Fibroblast of lung (primary cell): ENCODE measurements around the gene TMEM256. TPM values are rescaled to one million over a fixed set of nuclear protein-coding genes. Genes with fewer than 3 reads are reported as not detected.
"Not testable (repeated sequence)": the region's sequence is repeated elsewhere in the genome, so short reads cannot be mapped to it uniquely, and the experiment has no call there.

ENCODE experiments used
- DNase-seq, 2 donors: peaks; one replicate each; pipeline versions ENCODE4 v3.0.0 to v3.0.0-alpha.2; 2010; ENCODE audit warnings: low read depth in 2 of 2
- H2AFZ ChIP-seq: 2 replicates; pipeline ENCODE4 v1.5.1; 2012; ENCODE audit warnings: low read length, control low read depth, inconsistent platforms
- H3K27ac ChIP-seq: 2 replicates; pipeline ENCODE4 v1.5.1; 2011; ENCODE audit warnings: low read length, control low read depth; ENCODE audit not compliant: insufficient read depth
- H3K27me3 ChIP-seq: 2 replicates; pipeline ENCODE4 v1.5.1; 2011; ENCODE audit warnings: mild to moderate bottlenecking, low read length; ENCODE audit not compliant: control insufficient read depth, insufficient read depth
- H3K36me3 ChIP-seq: 2 replicates; pipeline ENCODE4 v1.5.1; 2011; ENCODE audit warnings: low read length; ENCODE audit not compliant: control insufficient read depth, insufficient read depth
- H3K4me1 ChIP-seq: 2 replicates; pipeline ENCODE4 v1.5.1; 2011; ENCODE audit warnings: low read length; ENCODE audit not compliant: control insufficient read depth, insufficient read depth; ENCODE audit errors: extremely low read depth
- H3K4me2 ChIP-seq: 2 replicates; pipeline ENCODE4 v1.5.1; 2011; ENCODE audit warnings: low read length, control low read depth; ENCODE audit not compliant: insufficient read depth; ENCODE audit errors: extremely low read depth
- H3K4me3 ChIP-seq, 4 experiments: fragments of 200-600 bp in 1 of 4; sonication (generic) in 1 of 4; replicated peaks in 1 of 4; 2 replicates each; pipeline ENCODE4 v1.5.1; 2011 to 2016; ENCODE audit warnings: low read length in 4 of 4, low read depth in 3 of 4, mild to moderate bottlenecking in 3 of 4, control low read depth in 2 of 4, inconsistent platforms in 1 of 4, mixed read lengths in 1 of 4; ENCODE audit not compliant: insufficient read depth in 1 of 4; ENCODE audit errors: control extremely low read depth in 1 of 4
- H3K79me2 ChIP-seq: 2 replicates; pipeline ENCODE4 v1.5.1; 2012; ENCODE audit warnings: mild to moderate bottlenecking, low read length, inconsistent platforms; ENCODE audit not compliant: control insufficient read depth, insufficient read depth
- H3K9ac ChIP-seq: 2 replicates; pipeline ENCODE4 v1.5.1; 2011; ENCODE audit warnings: mild to moderate bottlenecking, low read length, control low read depth; ENCODE audit not compliant: insufficient read depth
- H3K9me3 ChIP-seq: 2 replicates; pipeline ENCODE4 v1.5.1; 2012; ENCODE audit warnings: low read depth, low read length; ENCODE audit not compliant: control insufficient read depth, insufficient read depth
- H4K20me1 ChIP-seq: 2 replicates; pipeline ENCODE4 v1.5.1; 2011; ENCODE audit warnings: low read length; ENCODE audit not compliant: control insufficient read depth, insufficient read depth; ENCODE audit errors: extremely low read depth
- EZH2 ChIP-seq: IDR thresholded peaks from 2 replicates; pipeline ENCODE4 v1.5.1; 2012; ENCODE audit warnings: low read length, control low read depth, mild to moderate bottlenecking; ENCODE audit errors: missing control alignments
- polyA plus RNA-seq, 2 donors: library from polyadenylated mRNA; depleted of rRNA in 1 of 2; stranded (reverse) in 1 of 2; unstranded in 1 of 2; fragments of >200 nt; gene quantifications; 2 replicates each; pipeline ENCODE4 v1.2.1, GENCODE V29; 2011 to 2012; ENCODE audit warnings: missing spikeins in 1 of 2
- total RNA-seq: library from RNA; depleted of rRNA; stranded (reverse); fragments of >200 nt; gene quantifications from 2 replicates; pipeline ENCODE4 v1.2.1, GENCODE V29; 2014
- TF ChIP-seq, protein P1 (sequence below), 2 donors: IDR thresholded peaks in 1 of 2; conservative IDR thresholded peaks in 1 of 2; 1 replicate in 1 of 2; 2 replicates in 1 of 2; pipeline ENCODE4 v1.5.1; 2011 to 2012; ENCODE audit warnings: low read length in 2 of 2, control low read depth in 1 of 2, inconsistent platforms in 1 of 2, low read depth in 1 of 2, mild to moderate bottlenecking in 1 of 2

TMEM256 gene
- total and polyA plus RNA-seq, 2 donors (not counting 1 experiment from before 2014, with no cell fraction given) = 59.1 to 206 TPM

DNA sequence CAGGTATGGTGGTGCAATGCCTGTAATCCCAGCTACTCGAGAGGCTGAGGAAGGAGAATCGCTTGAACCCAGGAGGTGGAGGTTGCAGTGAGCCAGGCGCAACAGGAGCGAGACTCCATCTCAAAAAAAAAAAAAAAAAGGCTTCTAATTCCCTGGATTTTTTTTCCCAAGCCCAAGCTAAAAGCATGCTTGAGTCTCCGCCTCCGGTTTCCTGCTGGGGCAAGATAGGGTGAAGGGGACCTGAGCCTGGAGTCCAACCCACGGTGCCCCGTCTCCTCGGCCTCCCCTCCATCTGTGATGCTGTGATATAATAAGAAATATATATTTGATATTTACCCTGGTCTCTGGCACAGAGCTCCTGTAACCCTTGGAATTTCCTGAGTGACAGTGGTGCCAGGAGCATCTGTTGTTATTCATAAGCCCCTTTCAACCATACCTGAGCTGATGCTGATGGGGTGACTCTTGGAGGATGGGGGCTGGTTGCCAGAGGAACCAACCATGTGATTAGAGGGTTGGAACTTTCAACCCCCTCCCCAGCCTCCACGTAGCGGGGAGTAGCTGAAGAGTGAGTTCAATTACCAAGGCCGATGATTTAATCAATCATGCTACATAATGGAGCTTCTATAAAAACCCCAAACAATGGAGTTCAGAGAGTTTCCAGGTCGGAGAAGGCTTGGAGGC, 35.8 kb downstream of the TMEM256 start:
- H3K27ac ChIP-seq = no peak overlapping the region
- H3K4me3 ChIP-seq = no peak overlapping the region
- no peak for DNase-seq
- no peaks in the 10 kb centered on the region for H3K36me3 ChIP-seq
- no peaks in the 10 kb centered on the region for H4K20me1 ChIP-seq
- no peak overlapping the region for H3K4me2 ChIP-seq
- TF ChIP-seq EZH2 = no peak
- TF ChIP-seq, protein P1, sequence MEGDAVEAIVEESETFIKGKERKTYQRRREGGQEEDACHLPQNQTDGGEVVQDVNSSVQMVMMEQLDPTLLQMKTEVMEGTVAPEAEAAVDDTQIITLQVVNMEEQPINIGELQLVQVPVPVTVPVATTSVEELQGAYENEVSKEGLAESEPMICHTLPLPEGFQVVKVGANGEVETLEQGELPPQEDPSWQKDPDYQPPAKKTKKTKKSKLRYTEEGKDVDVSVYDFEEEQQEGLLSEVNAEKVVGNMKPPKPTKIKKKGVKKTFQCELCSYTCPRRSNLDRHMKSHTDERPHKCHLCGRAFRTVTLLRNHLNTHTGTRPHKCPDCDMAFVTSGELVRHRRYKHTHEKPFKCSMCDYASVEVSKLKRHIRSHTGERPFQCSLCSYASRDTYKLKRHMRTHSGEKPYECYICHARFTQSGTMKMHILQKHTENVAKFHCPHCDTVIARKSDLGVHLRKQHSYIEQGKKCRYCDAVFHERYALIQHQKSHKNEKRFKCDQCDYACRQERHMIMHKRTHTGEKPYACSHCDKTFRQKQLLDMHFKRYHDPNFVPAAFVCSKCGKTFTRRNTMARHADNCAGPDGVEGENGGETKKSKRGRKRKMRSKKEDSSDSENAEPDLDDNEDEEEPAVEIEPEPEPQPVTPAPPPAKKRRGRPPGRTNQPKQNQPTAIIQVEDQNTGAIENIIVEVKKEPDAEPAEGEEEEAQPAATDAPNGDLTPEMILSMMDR (conservative IDR thresholded peaks at IDR 0.05 in 1 of 2, IDR thresholded peaks at IDR 0.05 in 1 of 2; ENCODE audit: low read depth in 1 of 2, low read length in 2 of 2) = no peak
- no peaks in the 10 kb centered on the region for H3K9me3 ChIP-seq
- no peak overlapping the region for H2AFZ ChIP-seq
- H3K9ac ChIP-seq = no peak overlapping the region
- peaks cover 8% of the 10 kb centered on the region for H3K27me3 ChIP-seq
- no peaks in the 10 kb centered on the region for H3K4me1 ChIP-seq
- H3K79me2 ChIP-seq = no peaks in the 10 kb centered on the region

DNA sequence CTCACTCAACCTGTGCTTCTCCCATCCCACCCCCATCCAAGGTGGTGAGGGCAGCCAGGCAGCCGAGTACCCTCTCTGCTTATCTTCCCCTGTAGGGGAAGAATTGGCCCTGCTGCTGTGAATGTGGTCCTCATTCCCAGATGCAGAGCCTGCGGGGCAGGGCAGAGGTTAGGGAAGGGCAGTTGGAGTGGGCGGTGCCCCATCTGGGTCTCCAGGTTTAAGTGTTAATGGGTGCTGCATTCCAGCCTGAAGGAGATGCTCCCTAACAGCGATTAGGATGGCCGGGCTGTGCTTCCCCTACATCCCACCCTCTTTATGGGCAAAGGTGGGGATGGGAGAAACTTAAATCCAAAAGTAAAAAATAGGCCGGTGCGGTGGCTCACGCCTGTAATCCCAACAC, 36.8 kb downstream of the TMEM256 start:
- no peak for TF ChIP-seq EZH2
- TF ChIP-seq, protein P1 (conservative IDR thresholded peaks at IDR 0.05 in 1 of 2, IDR thresholded peaks at IDR 0.05 in 1 of 2; ENCODE audit: low read depth in 1 of 2, low read length in 2 of 2) = no peak
- Histone ChIP-seq H3K36me3 (no peaks in the 10 kb centered on the region), H4K20me1 (no peaks in the 10 kb centered on the region), H3K4me2 (no peak overlapping the region), H2AFZ (no peak overlapping the region), H3K27ac (no peak overlapping the region), H3K9me3 (no peaks in the 10 kb centered on the region), H3K79me2 (no peaks in the 10 kb centered on the region), H3K4me3 (no peak overlapping the region), H3K27me3 (peaks cover 8% of the 10 kb centered on the region), H3K9ac (no peak overlapping the region), H3K4me1 (no peaks in the 10 kb centered on the region)
- DNase-seq = no peak

DNA sequence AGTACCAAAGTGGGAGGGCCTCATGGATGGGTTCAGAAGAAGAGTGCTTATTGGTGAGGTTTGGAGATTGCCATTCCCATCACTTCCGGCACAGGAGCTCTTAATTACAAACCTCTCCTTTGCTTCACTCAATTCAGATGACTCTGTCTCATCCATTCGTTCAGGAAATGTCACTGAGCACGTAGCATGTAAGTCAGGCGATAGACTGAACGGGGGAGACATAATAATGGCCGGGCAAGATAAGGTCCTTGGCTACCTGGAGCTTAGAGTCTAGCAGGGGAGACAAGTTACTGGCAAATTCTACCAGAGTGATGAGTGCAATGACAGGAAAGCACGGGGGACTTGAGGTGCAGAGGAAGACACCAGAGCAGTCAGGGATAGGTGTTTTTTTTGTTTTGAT, 37.9 kb downstream of the TMEM256 start:
- DNase-seq, H3K9ac ChIP-seq, H3K4me1 ChIP-seq, H3K27me3 ChIP-seq, H3K27ac ChIP-seq, H4K20me1 ChIP-seq, H2AFZ ChIP-seq, H3K4me2 ChIP-seq, H3K79me2 ChIP-seq, H3K4me3 ChIP-seq, H3K9me3 ChIP-seq, H3K36me3 ChIP-seq: not testable (repeated sequence)
